Esophagus muscularis mucosa (tissue), 4 donors: ENCODE data around the gene COMMD4.

ENCODE experiments used
- CTCF ChIP-seq, 3 experiments: fragments of 200-600 bp in 2 of 3; fragments of 450-650 bp in 1 of 3; sonication (generic) in 2 of 3; IDR thresholded peaks; one replicate each; pipeline ENCODE4 v1.5.1; 2017 to 2019; ENCODE audit warnings: antibody characterized with exemption in 3 of 3, mild to moderate bottlenecking in 2 of 3, moderate library complexity in 1 of 3
- EP300 ChIP-seq: sonication (generic); formaldehyde crosslinking; IDR thresholded peaks from one replicate; pipeline ENCODE4 v1.6.1; 2017; ENCODE audit warnings: antibody characterized with exemption
- POLR2A ChIP-seq: fragments of 450-650 bp; IDR thresholded peaks from one replicate; pipeline ENCODE4 v1.6.1; 2017; ENCODE audit warnings: antibody characterized with exemption, moderate library complexity, mild to moderate bottlenecking, low read depth
- POLR2AphosphoS5 ChIP-seq, 2 donors: sonication (generic); formaldehyde crosslinking; IDR thresholded peaks; one replicate each; pipeline ENCODE4 v1.6.1; 2017; ENCODE audit warnings: antibody characterized with exemption in 2 of 2

DNA sequence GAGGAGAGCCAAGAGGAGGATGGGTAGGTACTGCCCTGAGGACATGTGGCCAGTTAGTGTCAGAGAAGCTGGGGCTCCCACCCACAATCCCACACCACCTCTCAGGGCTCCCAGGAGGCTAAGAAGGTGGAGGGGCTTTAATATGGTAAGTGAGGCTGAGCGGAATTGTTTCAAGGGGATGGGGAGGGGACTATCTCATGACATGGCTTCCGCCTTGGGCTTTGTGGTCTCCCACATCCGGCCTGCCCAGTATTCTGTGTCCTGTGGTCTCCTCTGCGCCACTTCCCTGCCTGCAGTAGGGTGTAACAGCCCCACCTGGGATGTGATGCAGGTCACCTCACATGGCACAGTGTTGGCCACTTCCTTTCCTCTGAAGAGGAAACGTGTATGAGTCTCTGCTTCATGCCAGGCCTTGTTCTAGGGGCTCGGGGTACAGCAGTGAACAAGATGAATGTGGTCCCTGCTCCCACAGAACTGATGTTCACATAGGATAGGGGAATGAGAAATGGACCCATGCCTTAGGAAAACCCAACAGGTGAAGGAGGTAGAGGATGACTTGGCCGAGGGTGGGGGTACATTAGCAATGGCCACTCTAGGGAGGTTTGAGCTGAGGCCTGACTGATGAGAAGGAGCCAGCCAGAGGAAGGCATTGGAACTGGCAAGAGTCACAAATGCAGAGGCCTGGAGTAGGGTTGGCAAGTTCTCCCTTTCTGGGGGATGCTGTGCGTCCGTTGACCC lies 14.2 kb downstream of the COMMD4 start:
- no peak for TF ChIP-seq CTCF (IDR thresholded peaks at IDR 0.05)
- TF ChIP-seq EP300 = no peak
- peak; percentile 5 to 8 for TF ChIP-seq POLR2AphosphoS5 (IDR thresholded peaks at IDR 0.05)
- no peak for TF ChIP-seq POLR2A
